ENCODE data around the gene PITPNC1.
"Not testable (repeated sequence)": the region's sequence is repeated elsewhere in the genome, so short reads cannot be mapped to it uniquely, and the experiment has no call there.

Gene PITPNC1

GRCh38 chr17:67700037-67700724, 323.1 kb downstream of the PITPNC1 start:
- no peak for DNase-seq (ENCODE audit: low spot score)
- in situ Hi-C loops (cut with MboI; ENCODE audit: low pct_unique_long_range_greater_than_20kb, low sequenced_read_pairs, unreplicated experiment), result no loop called here
- TF ChIP-seq CTCF (IDR thresholded peaks at IDR 0.05; ENCODE audit: extremely low read depth, insufficient read depth, missing control alignments), result no peak

- in situ Hi-C loops (cut with MboI; ENCODE audit: low pct_unique_long_range_greater_than_20kb, low sequenced_read_pairs, unreplicated experiment), result no loop called here
- TF ChIP-seq CTCF (IDR thresholded peaks at IDR 0.05; ENCODE audit: extremely low read depth, insufficient read depth, missing control alignments), result no peak
- DNase-seq (ENCODE audit: low spot score), result no peak
Observed at GRCh38 chr17:67700725-67701119, 323.6 kb downstream of the PITPNC1 start.

GRCh38 chr17:67702861-67703260, 325.8 kb downstream of the PITPNC1 start:
- DNase-seq (ENCODE audit: low spot score); in situ Hi-C loops (cut with MboI; ENCODE audit: low pct_unique_long_range_greater_than_20kb, low sequenced_read_pairs, unreplicated experiment): not testable (repeated sequence)

- no peak for DNase-seq (ENCODE audit: low spot score)
- no peak for TF ChIP-seq CTCF (IDR thresholded peaks at IDR 0.05; ENCODE audit: extremely low read depth, insufficient read depth, missing control alignments)
- in situ Hi-C loops (cut with MboI; ENCODE audit: low pct_unique_long_range_greater_than_20kb, low sequenced_read_pairs, unreplicated experiment), result no loop called here
Observed at GRCh38 chr17:67707442-67707841, 330.4 kb downstream of the PITPNC1 start.

GRCh38 chr17:67708378-67708777, 331.3 kb downstream of the PITPNC1 start:
- no peak for DNase-seq (ENCODE audit: low spot score)
- no peak for TF ChIP-seq CTCF (IDR thresholded peaks at IDR 0.05; ENCODE audit: extremely low read depth, insufficient read depth, missing control alignments)
- in situ Hi-C loops (cut with MboI; ENCODE audit: low pct_unique_long_range_greater_than_20kb, low sequenced_read_pairs, unreplicated experiment), result no loop called here

GRCh38 chr17:67711916-67712315, 334.8 kb downstream of the PITPNC1 start:
- no peak for TF ChIP-seq CTCF (IDR thresholded peaks at IDR 0.05; ENCODE audit: extremely low read depth, insufficient read depth, missing control alignments)
- DNase-seq (ENCODE audit: low spot score), result no peak
- in situ Hi-C loops (cut with MboI; ENCODE audit: low pct_unique_long_range_greater_than_20kb, low sequenced_read_pairs, unreplicated experiment), result no loop called here

- no peak for DNase-seq (ENCODE audit: low spot score)
- no peak for TF ChIP-seq CTCF (IDR thresholded peaks at IDR 0.05; ENCODE audit: extremely low read depth, insufficient read depth, missing control alignments)
- in situ Hi-C loops (cut with MboI; ENCODE audit: low pct_unique_long_range_greater_than_20kb, low sequenced_read_pairs, unreplicated experiment), result no loop called here
Observed at GRCh38 chr17:67712375-67712774, 335.3 kb downstream of the PITPNC1 start.
